Stromal cell of bone marrow (primary cell): ENCODE measurements around the gene GALNT10.
"Not testable (repeated sequence)": the region's sequence is repeated elsewhere in the genome, so short reads cannot be mapped to it uniquely, and the experiment has no call there.

Experiments used
- DNase-seq: peaks from one replicate; pipeline ENCODE4 v3.0.0-alpha.2; 2012; ENCODE audit warnings: low read depth

Gene GALNT10, protein sequence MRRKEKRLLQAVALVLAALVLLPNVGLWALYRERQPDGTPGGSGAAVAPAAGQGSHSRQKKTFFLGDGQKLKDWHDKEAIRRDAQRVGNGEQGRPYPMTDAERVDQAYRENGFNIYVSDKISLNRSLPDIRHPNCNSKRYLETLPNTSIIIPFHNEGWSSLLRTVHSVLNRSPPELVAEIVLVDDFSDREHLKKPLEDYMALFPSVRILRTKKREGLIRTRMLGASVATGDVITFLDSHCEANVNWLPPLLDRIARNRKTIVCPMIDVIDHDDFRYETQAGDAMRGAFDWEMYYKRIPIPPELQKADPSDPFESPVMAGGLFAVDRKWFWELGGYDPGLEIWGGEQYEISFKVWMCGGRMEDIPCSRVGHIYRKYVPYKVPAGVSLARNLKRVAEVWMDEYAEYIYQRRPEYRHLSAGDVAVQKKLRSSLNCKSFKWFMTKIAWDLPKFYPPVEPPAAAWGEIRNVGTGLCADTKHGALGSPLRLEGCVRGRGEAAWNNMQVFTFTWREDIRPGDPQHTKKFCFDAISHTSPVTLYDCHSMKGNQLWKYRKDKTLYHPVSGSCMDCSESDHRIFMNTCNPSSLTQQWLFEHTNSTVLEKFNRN

DNA sequence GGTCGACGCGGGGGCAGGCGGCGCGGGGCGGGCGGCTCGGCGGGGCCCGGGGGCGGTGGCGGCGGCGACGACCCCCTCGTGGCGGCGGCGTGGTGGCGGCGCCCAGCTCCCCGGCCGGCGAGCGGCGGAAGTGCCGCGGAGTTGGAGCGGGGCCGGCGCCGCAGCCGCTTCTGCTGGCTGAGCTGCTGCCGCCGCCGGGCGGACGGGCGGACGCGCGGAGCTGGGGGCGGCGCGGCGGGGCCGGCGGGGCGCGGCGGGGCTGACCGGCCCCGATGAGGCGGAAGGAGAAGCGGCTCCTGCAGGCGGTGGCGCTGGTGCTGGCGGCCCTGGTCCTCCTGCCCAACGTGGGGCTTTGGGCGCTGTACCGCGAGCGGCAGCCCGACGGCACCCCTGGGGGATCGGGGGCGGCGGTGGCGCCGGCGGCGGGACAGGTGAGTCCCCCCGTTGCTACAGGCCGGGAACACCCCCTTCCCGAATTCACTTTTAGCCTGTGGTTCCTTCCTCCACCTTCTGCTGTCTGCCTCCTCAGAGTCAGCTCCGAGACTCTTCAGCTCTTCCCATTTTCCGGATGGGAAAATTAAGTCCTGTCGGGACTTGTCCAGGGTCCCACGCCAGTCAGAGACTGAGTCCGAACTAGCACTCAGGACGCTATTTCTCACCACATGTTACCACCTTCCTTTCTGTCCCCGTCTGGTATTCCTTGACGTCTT lies at the start of gene GALNT10:
GALNT10 (plus strand) TSS at position 139 of the 710 bp plus-strand sequence; CDS start at position 273, 134 bp downstream.
- peak; percentile 52 for DNase-seq

DNA sequence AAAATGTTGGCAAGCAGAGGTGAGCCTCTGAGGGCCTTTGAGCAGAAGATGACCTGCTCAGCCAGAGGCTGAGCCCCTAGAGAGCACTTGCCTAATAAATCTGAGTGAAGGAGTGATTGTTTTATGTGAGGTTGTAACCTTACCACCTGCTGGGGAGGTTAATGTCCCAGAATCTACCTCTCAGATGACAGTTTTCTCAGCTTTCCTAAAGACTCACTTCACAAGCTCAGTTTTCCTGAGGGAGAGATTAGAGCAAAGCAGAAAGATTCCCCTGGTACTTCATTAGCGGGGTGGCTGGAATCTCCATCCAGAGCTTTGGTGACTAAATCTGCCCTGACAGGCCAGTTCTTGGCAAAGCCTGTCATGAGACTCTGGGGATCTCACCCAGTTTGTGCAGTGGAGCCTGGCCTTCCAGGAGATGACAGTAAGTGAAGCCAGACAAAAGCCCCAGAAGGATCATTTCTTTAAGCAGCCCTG lies 48.8 kb upstream of the GALNT10 start:
- DNase-seq, result no peak

DNA sequence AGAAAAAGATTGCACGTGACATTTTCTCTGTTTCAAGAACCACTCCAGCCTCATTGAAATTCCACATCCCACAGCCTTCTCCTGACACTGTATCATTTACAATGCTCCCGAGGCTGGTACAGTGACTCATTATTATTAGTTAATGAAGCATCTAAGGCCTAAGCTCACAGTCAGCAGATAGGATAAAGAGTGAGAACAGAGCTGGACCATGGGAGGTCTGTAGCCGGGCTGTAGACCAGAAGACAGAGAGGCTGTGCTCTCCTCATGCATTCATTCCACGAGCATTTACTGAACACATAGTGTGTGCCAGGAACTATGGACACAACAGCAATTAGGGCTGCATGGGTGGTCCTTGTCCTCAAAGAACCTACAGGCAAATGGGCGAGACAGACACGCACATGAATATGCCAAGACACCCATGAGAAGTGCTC lies 47.3 kb upstream of the GALNT10 start:
- no peak for DNase-seq

GRCh38 chr5:154145268-154145667 lies 45.3 kb upstream of the GALNT10 start:
- no peak for DNase-seq

- DNase-seq, result no peak
These were observed 44.1 kb upstream of the GALNT10 start for GRCh38 chr5:154146409-154146808.

- DNase-seq, result no peak
These were observed 42.9 kb upstream of the GALNT10 start for GRCh38 chr5:154147666-154148065.

DNA sequence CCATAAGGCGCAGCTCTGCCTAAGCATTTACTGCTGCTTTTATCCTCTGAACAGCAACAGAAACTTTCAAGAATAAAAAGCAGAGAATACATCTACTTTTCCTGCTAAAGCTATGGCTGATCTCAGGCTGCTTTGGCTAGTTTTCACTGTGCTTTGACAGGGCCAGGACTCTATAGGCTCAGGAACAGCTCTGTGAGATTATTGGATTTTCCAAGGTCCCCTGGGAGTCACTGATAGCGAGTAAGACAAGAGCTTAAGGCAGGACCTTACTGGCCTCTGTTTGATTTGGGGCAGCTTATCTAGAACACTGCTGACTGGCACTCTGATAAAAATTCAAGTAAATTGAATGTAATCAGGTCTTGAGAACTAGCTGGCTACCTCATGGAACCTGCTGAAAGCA lies 40.1 kb upstream of the GALNT10 start:
- DNase-seq, result not testable (repeated sequence)

- no peak for DNase-seq
These were observed 32.8 kb upstream of the GALNT10 start for GRCh38 chr5:154157483-154158378.

- no peak for DNase-seq
These were observed 32.2 kb upstream of the GALNT10 start for GRCh38 chr5:154158379-154158737.

- peak; percentile 48 for DNase-seq
These were observed 31.2 kb upstream of the GALNT10 start for GRCh38 chr5:154159343-154159742.

GRCh38 chr5:154162539-154163151 lies 27.9 kb upstream of the GALNT10 start:
- DNase-seq, result no peak

DNA sequence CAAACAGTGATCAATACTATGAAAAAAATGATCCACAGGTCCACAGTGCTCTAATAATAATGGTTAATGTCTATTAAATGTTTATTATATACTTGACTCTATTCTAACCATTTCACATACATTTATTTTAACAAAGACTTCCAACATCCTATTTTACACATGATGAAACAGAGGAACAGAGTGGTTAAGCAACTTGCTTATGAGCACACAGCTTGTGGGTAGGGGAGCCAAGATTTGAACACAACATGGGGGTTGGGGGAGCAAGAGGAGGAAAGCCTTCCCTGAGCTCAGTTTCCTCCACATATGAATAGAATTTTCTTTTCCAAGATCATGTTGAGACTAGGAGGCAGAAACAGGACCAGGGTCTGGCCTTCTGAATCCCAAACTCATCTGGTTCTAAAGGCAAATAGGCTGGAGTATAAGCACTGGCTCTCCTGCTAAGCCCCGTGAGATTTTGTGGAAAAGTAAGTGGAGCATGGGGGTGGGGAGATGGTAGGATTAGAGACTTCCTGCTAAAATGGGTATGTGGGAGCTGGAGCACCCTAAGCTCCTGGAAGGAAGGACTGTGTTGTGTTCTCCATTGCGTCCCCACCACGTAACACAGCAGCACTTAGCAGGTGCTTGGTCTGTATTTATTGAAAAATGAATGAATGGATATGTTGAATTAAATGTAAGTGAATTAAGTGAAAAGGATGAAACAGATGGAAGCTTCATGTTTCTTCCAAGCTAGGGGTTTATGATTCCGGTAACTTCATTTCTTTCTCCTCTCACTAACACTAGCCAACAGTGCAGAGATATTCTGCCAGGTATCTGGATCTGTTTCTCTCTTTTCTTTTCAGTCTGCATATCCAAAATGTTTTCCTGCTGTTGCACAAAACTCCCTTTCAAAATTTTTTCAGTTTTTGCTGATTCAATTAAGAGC lies 26.9 kb upstream of the GALNT10 start:
- DNase-seq, result no peak

GRCh38 chr5:154164249-154164581 lies 26.3 kb upstream of the GALNT10 start:
- DNase-seq, result no peak

DNA sequence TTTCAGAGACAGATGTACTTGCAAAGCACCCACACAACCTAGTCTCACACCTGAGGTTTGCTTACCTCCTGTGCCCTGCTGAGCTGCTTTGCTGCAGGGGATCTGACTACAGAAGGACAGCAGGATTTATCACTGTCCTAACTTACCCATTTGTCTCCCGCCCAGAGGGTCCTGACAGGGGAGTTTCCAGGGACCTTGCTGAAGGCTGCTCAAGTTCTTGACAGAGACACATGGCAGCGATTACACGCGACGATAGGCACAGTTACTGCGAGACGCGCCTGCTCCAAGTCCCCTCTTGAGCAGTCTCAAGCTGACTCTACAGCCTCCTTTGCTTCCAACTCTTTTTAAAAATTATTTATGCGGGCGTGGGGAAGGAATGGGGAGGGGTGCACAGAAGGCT lies 24.6 kb upstream of the GALNT10 start:
- DNase-seq, result no peak

DNA sequence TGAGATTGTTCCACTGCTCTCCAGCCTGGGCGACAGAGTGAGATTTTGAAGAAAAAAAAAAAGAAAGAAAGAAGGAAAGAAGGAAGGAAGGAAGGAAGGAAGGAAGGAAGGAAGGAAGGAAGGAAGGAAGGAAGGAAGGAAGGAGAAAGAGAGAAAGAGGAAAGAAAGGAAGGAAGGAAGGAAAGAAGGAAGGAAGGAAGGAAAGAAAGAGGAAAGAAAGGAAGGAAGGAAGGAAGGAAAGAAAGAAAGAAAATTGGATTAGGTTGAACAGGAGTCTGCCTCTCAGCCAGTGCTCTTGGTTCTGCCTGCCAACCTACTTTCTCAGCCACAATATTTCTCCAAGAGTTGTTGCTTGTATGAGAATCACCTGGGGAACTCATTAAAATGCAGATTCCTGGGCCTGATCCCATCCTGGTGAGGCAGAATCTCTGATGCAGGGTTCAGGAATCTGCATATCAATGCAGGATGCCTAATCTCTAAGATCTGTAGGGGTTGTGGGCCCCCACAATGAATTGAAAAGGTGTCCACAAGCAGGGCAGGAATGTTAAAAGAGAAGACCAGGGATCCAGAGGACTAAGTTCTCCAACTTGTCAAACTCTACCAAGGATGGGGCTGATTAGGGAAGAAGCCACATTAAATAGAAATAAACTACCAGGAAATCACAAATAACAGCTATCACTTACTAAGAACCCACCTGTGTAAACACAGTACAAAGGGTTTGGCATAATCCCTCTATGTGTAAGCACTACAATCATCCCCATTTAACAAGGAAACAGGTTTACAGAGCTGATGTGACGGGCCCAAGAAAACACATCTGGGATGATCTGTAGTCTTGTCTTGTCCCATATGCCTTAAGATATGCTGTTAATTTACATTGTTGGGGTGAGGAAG lies 23.4 kb upstream of the GALNT10 start:
- no peak for DNase-seq

- DNase-seq, result no peak
These were observed 22.1 kb upstream of the GALNT10 start for GRCh38 chr5:154168395-154168794.

- DNase-seq, result no peak
These were observed 17.7 kb upstream of the GALNT10 start for GRCh38 chr5:154172785-154173184.

DNA sequence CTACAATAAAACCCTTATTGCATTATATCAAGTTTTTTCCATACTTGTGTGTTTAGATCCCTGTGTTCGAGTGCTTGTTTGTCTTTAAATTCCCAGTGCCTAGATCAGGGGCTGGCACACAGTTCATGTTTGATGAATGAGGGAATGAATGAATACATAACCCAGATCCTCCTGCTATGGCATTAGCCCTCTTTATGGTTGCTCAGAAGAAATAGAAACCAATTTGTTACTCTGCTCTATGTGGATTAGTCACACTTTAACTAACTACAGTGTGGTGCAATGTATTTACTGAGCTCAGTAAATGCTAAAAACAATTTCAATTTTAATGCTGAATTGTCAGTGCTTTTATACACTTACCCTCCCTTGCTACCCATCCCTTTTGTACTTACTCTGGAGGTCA lies 16.4 kb upstream of the GALNT10 start:
- no peak for DNase-seq

DNA sequence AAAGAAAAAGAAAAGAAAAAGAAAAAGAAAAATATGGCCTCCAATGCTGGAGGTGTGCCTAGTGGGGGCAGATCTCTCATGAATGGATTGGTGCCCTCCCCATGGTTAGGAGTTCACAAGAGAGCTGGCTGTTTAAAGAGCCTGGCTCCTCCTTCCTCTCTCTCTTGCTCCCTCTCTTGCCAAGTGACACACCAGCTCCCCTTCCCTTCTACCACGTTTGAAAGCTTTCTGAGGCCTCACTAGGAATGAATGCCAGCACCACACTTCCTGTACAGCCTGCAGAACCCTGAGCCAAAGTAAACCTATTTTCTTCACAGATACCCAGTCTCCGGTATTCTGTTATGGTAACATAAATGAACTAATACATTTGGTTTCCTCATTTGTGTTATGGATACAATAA lies 14.4 kb upstream of the GALNT10 start:
- peak; percentile 78 for DNase-seq
